ENCODE measurements around the gene LILRB3. TPM values are rescaled to one million over a fixed set of nuclear protein-coding genes. Genes with fewer than 3 reads are reported as not detected.
"Not testable (repeated sequence)": the region's sequence is repeated elsewhere in the genome, so short reads cannot be mapped to it uniquely, and the experiment has no call there.

Gene LILRB3
- total RNA-seq, 1 donor from 2014 or later = not detected

DNA sequence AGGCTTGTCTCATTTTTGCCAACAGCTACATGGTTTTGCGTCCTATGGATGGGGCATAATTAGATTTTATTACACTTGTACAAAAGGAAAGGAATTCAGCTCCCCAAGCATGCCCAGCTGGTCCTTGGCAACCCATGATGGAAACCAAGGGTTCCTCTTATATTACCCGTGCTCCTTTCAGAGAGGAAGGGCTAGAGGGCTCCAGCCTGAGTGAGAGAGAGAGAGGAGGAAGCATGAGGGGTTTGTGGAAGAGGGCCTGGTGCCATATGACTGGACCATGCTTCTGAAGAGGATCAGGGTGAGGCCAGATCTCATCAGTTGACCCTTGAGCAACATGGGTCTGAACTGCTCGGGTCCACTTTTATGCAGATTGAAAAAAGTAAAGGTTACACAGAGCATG is 25.7 kb downstream of the LILRB3 start:
- Mint-ChIP-seq H3K9me3 (ENCODE audit: unreplicated experiment) (no peaks in the 10 kb centered on the region), H3K27ac (ENCODE audit: unreplicated experiment) (no peak overlapping the region), H3K27me3 (ENCODE audit: unreplicated experiment) (peaks cover 15% of the 10 kb centered on the region), H3K4me3 (ENCODE audit: unreplicated experiment) (no peak overlapping the region), H3K4me1 (ENCODE audit: unreplicated experiment) (peaks cover 18% of the 10 kb centered on the region), H3K36me3 (ENCODE audit: low read depth, unreplicated experiment) (peaks cover 28% of the 10 kb centered on the region)
- TF ChIP-seq CTCF (IDR thresholded peaks at IDR 0.05; ENCODE audit: unreplicated experiment) = no peak
- no peak for DNase-seq (ENCODE audit: low spot score)

GRCh38 chr19:54196536-54196935 is 26.3 kb downstream of the LILRB3 start:
- H3K27ac Mint-ChIP-seq (ENCODE audit: unreplicated experiment) = no peak overlapping the region
- H3K4me1 Mint-ChIP-seq (ENCODE audit: unreplicated experiment) = peaks cover 18% of the 10 kb centered on the region
- H3K4me3 Mint-ChIP-seq (ENCODE audit: unreplicated experiment) = no peak overlapping the region
- peaks cover 27% of the 10 kb centered on the region for H3K36me3 Mint-ChIP-seq (ENCODE audit: low read depth, unreplicated experiment)
- no peak for TF ChIP-seq CTCF (IDR thresholded peaks at IDR 0.05; ENCODE audit: unreplicated experiment)
- H3K27me3 Mint-ChIP-seq (ENCODE audit: unreplicated experiment) = peaks cover 15% of the 10 kb centered on the region
- DNase-seq (ENCODE audit: low spot score) = no peak
- no peaks in the 10 kb centered on the region for H3K9me3 Mint-ChIP-seq (ENCODE audit: unreplicated experiment)

- Mint-ChIP-seq H3K36me3 (ENCODE audit: low read depth, unreplicated experiment) (peaks cover 29% of the 10 kb centered on the region), H3K27me3 (ENCODE audit: unreplicated experiment) (peaks cover 20% of the 10 kb centered on the region), H3K4me1 (ENCODE audit: unreplicated experiment) (peaks cover 14% of the 10 kb centered on the region)
- not testable (repeated sequence) for DNase-seq (ENCODE audit: low spot score); H3K27ac Mint-ChIP-seq (ENCODE audit: unreplicated experiment); H3K4me3 Mint-ChIP-seq (ENCODE audit: unreplicated experiment); H3K9me3 Mint-ChIP-seq (ENCODE audit: unreplicated experiment)
Observed at GRCh38 chr19:54194463-54194862, 28.3 kb downstream of the LILRB3 start.

GRCh38 chr19:54193011-54193410 is 29.8 kb downstream of the LILRB3 start:
- Mint-ChIP-seq H3K4me3 (ENCODE audit: unreplicated experiment) (no peak overlapping the region), H3K27me3 (ENCODE audit: unreplicated experiment) (peaks cover 19% of the 10 kb centered on the region), H3K36me3 (ENCODE audit: low read depth, unreplicated experiment) (peaks cover 29% of the 10 kb centered on the region), H3K27ac (ENCODE audit: unreplicated experiment) (no peak overlapping the region), H3K9me3 (ENCODE audit: unreplicated experiment) (no peaks in the 10 kb centered on the region), H3K4me1 (ENCODE audit: unreplicated experiment) (peaks cover 19% of the 10 kb centered on the region)
- no peak for TF ChIP-seq CTCF (IDR thresholded peaks at IDR 0.05; ENCODE audit: unreplicated experiment)
- no peak for DNase-seq (ENCODE audit: low spot score)

- Mint-ChIP-seq H3K36me3 (ENCODE audit: low read depth, unreplicated experiment) (peaks cover 29% of the 10 kb centered on the region), H3K27ac (ENCODE audit: unreplicated experiment) (peak overlapping the region; percentile 48), H3K4me1 (ENCODE audit: unreplicated experiment) (peaks cover 29% of the 10 kb centered on the region), H3K4me3 (ENCODE audit: unreplicated experiment) (peak overlapping the region; percentile 91), H3K27me3 (ENCODE audit: unreplicated experiment) (peaks cover 22% of the 10 kb centered on the region), H3K9me3 (ENCODE audit: unreplicated experiment) (no peaks in the 10 kb centered on the region)
- TF ChIP-seq CTCF (IDR thresholded peaks at IDR 0.05; ENCODE audit: unreplicated experiment) = no peak
- no peak for DNase-seq (ENCODE audit: low spot score)
Observed at GRCh38 chr19:54191811-54192453, 30.9 kb downstream of the LILRB3 start.
